IMR-90 (cell line): ENCODE measurements around the gene ELANE. TPM values are rescaled to one million over a fixed set of nuclear protein-coding genes. Genes with fewer than 3 reads are reported as not detected.

Experiments
- ATAC-seq: fragments of 200-7000 bp; cut with Tn5 transposase; 2 replicates; pipeline ENCODE4 v1.9.1; 2020; ENCODE audit warnings: low read depth, mild to moderate bottlenecking, moderate library complexity
- BruUV-seq: library from RNA; stranded (reverse); fragments of 400-500 nt; replicated peaks from 2 replicates; lab custom pipeline; 2021; lab: Mats Ljungman, UMichigan
- CTCF ChIA-PET: fragments of 300-600 bp; formaldehyde crosslinking; extraction: SDS; loops from one replicate; lab custom pipeline; 2021; ENCODE audit warnings: antibody characterized with exemption; lab: Yijun Ruan, JAX
- POLR2A ChIA-PET: fragments of 300-600 bp; sonication (Branson Sonifier 250); formaldehyde crosslinking; loops from one replicate; lab custom pipeline; 2022; ENCODE audit warnings: antibody characterized with exemption; ENCODE audit not compliant: unreplicated experiment; lab: Charles Lee
- DNase-seq: peaks from one replicate; pipeline ENCODE4 v3.0.0; 2013
- H2AFZ ChIP-seq: replicated peaks from 2 replicates; pipeline ENCODE3; 2013; ENCODE audit warnings: low read length, mild to moderate bottlenecking; ENCODE audit not compliant: poor library complexity
- H2AK5ac ChIP-seq: 2 replicates; pipeline ENCODE4 v1.6.1; 2013; ENCODE audit warnings: low read depth, low read length, inconsistent platforms
- H2AK9ac ChIP-seq: replicated peaks from 2 replicates; pipeline ENCODE3; 2013; ENCODE audit warnings: mild to moderate bottlenecking, low read depth, low read length, moderate library complexity; ENCODE audit not compliant: poor library complexity
- H2BK120ac ChIP-seq: 2 replicates; pipeline ENCODE4 v1.6.1; 2013; ENCODE audit warnings: low read depth, low read length, inconsistent platforms
- H2BK15ac ChIP-seq: 3 replicates; pipeline ENCODE4 v1.6.1; 2013; ENCODE audit warnings: low read depth, low read length, inconsistent platforms
- H2BK20ac ChIP-seq: 2 replicates; pipeline ENCODE4 v1.6.1; 2013; ENCODE audit warnings: low read depth, mild to moderate bottlenecking, inconsistent platforms, low read length, moderate library complexity
- H2BK5ac ChIP-seq: 2 replicates; pipeline ENCODE4 v1.6.1; 2013; ENCODE audit warnings: mild to moderate bottlenecking, low read depth, low read length, inconsistent platforms; ENCODE audit not compliant: poor library complexity, severe bottlenecking
- H3K14ac ChIP-seq: replicated peaks from 2 replicates; pipeline ENCODE4 v1.6.1; 2013; ENCODE audit warnings: low read depth, low read length, inconsistent platforms
- H3K18ac ChIP-seq: 2 replicates; pipeline ENCODE4 v1.6.1; 2013; ENCODE audit warnings: low read depth, low read length, control low read depth
- H3K23ac ChIP-seq: 2 replicates; pipeline ENCODE4 v1.6.1; 2013; ENCODE audit warnings: low read depth, low read length, inconsistent platforms
- H3K27ac ChIP-seq: 2 replicates; pipeline ENCODE4 v1.5.1; 2013; ENCODE audit warnings: mild to moderate bottlenecking, control low read depth, low read length; ENCODE audit not compliant: insufficient read depth
- H3K27me3 ChIP-seq: 2 replicates; pipeline ENCODE4 v1.6.1; 2013; ENCODE audit warnings: low read length; ENCODE audit not compliant: control insufficient read depth, insufficient read depth
- H3K36me3 ChIP-seq: 2 replicates; pipeline ENCODE4 v1.6.1; 2013; ENCODE audit warnings: low read length, mixed read lengths; ENCODE audit not compliant: control insufficient read depth, insufficient read depth
- H3K4ac ChIP-seq: 2 replicates; pipeline ENCODE4 v1.6.1; 2013; ENCODE audit warnings: low read depth, low read length, inconsistent platforms
- H3K4me1 ChIP-seq: 2 replicates; pipeline ENCODE4 v1.6.1; 2013; ENCODE audit warnings: low read length, mixed read lengths; ENCODE audit not compliant: control insufficient read depth, insufficient read depth
- H3K4me2 ChIP-seq: 2 replicates; pipeline ENCODE4 v1.6.1; 2013; ENCODE audit warnings: low read depth, mild to moderate bottlenecking, control low read depth, low read length, moderate library complexity
- H3K4me3 ChIP-seq: 2 replicates; pipeline ENCODE4 v1.5.1; 2013; ENCODE audit warnings: low read depth, mild to moderate bottlenecking, control low read depth, low read length, moderate library complexity; ENCODE audit not compliant: insufficient read depth
- H3K56ac ChIP-seq: 2 replicates; pipeline ENCODE4 v1.6.1; 2013; ENCODE audit warnings: low read length, inconsistent platforms; ENCODE audit not compliant: insufficient read depth; ENCODE audit errors: extremely low read depth
- H3K79me1 ChIP-seq, 2 experiments: 2 replicates each; pipeline ENCODE4 v1.6.1; 2013; ENCODE audit warnings: low read length in 2 of 2, inconsistent platforms in 1 of 2, low read depth in 1 of 2
- H3K9ac ChIP-seq: 2 replicates; pipeline ENCODE4 v1.6.1; 2013; ENCODE audit warnings: low read depth, low read length, control low read depth
- H3K9me1 ChIP-seq: 2 replicates; pipeline ENCODE4 v1.6.1; 2013; ENCODE audit warnings: low read length, inconsistent platforms; ENCODE audit not compliant: insufficient read depth
- H3K9me3 ChIP-seq: 2 replicates; pipeline ENCODE4 v1.6.1; 2013; ENCODE audit warnings: low read length; ENCODE audit not compliant: control insufficient read depth, insufficient read depth
- H4K20me1 ChIP-seq: 2 replicates; pipeline ENCODE4 v1.6.1; 2013; ENCODE audit warnings: low read length, inconsistent platforms; ENCODE audit not compliant: insufficient read depth
- H4K5ac ChIP-seq: 2 replicates; pipeline ENCODE4 v1.6.1; 2013; ENCODE audit warnings: mild to moderate bottlenecking, low read depth, low read length, control low read depth
- H4K8ac ChIP-seq, 2 experiments: 2 replicates each; pipeline ENCODE4 v1.6.1; 2013; ENCODE audit warnings: low read depth in 2 of 2, low read length in 2 of 2, control low read depth in 1 of 2, inconsistent platforms in 1 of 2
- H4K91ac ChIP-seq: 2 replicates; pipeline ENCODE4 v1.6.1; 2013; ENCODE audit warnings: low read depth, low read length, inconsistent platforms; ENCODE audit not compliant: insufficient read depth
- CEBPB ChIP-seq: IDR thresholded peaks from 2 replicates; pipeline ENCODE4 v1.6.1; 2012; ENCODE audit warnings: low read depth, low read length, improper control_type of control experiment
- CHD1 ChIP-seq: IDR thresholded peaks from 2 replicates; pipeline ENCODE4 v1.6.1; 2012; ENCODE audit warnings: low read depth, low read length, improper control_type of control experiment
- FOS ChIP-seq: fragments of 150-350 bp; IDR thresholded peaks from 2 replicates; pipeline ENCODE4 v1.6.1; 2016; ENCODE audit warnings: low read depth, low read length
- MAZ ChIP-seq: IDR thresholded peaks from 2 replicates; pipeline ENCODE4 v1.6.1; 2012; ENCODE audit warnings: low read depth, mild to moderate bottlenecking, low read length, improper control_type of control experiment, moderate library complexity, borderline replicate concordance
- MXI1 ChIP-seq: IDR thresholded peaks from 2 replicates; pipeline ENCODE4 v1.6.1; 2012; ENCODE audit warnings: low read depth, mild to moderate bottlenecking, low read length, moderate library complexity, borderline replicate concordance
- RFX5 ChIP-seq: IDR thresholded peaks from 2 replicates; pipeline ENCODE4 v1.8.0; 2012; ENCODE audit warnings: low read depth, mild to moderate bottlenecking, low read length, moderate library complexity
- SMC3 ChIP-seq: fragments of 150-350 bp; IDR thresholded peaks from 2 replicates; pipeline ENCODE4 v1.6.1; 2016; ENCODE audit warnings: low read depth, mild to moderate bottlenecking, antibody characterized with exemption, low read length, moderate library complexity
- WGBS, 2 experiments: methylation state at CpG; one replicate each; pipeline versions ENCODE4 v1.1.5 to v1.1.7; 2013; ENCODE audit warnings: missing lambda C conversion rate in 2 of 2; ENCODE audit not compliant: insufficient read length in 1 of 2; ENCODE audit errors: extremely low coverage in 2 of 2; 5-methylcytosine and 5-hydroxymethylcytosine counted together
- dilution Hi-C: fragments of 300-500 bp; cut with HindIII; formaldehyde crosslinking; loops from one replicate; pipeline ENCODE4 v1.14.3; 2018; ENCODE audit warnings: low sequenced_read_pairs; ENCODE audit not compliant: unreplicated experiment
- in situ Hi-C: fragments of 300-500 bp; cut with MboI; formaldehyde crosslinking; loops from 3 replicates; pipeline ENCODE4 v1.14.3; 2019; ENCODE audit warnings: low sequenced_read_pairs, inconsistent platforms, mixed read lengths
- intact Hi-C: fragments of 100-400 bp; cut with micrococcal nuclease; formaldehyde crosslinking; loops from 2 replicates; pipeline ENCODE4 v1.10.0; 2022
- polyA plus RNA-seq, 3 experiments: library from polyadenylated mRNA; depleted of rRNA; stranded (reverse); fragments of >200 nt; gene quantifications; 2 replicates each; pipeline ENCODE4 v1.2.3, GENCODE V29; 2012; ENCODE audit warnings: low replicate concordance in 1 of 3
- total RNA-seq: library from RNA; depleted of rRNA; stranded (reverse); fragments of >200 nt; gene quantifications from 2 replicates; pipeline ENCODE4 v1.2.3, GENCODE V29; 2012
- TF ChIP-seq, protein P1 (sequence below): fragments of 150-350 bp; IDR thresholded peaks from 2 replicates; pipeline ENCODE4 v1.6.1; 2017; ENCODE audit warnings: mild to moderate bottlenecking, antibody characterized with exemption, low read length, low read depth
- TF ChIP-seq, protein P2 (sequence below): conservative IDR thresholded peaks from 2 replicates; pipeline ENCODE4 v1.5.1; 2012; ENCODE audit warnings: mild to moderate bottlenecking, low read depth, low read length, improper control_type of control experiment

Gene ELANE
- total and polyA plus RNA-seq, 2 of the 4 experiments (the other 2 are of a cell fraction) = 0.27 TPM; not detected in 1

DNA sequence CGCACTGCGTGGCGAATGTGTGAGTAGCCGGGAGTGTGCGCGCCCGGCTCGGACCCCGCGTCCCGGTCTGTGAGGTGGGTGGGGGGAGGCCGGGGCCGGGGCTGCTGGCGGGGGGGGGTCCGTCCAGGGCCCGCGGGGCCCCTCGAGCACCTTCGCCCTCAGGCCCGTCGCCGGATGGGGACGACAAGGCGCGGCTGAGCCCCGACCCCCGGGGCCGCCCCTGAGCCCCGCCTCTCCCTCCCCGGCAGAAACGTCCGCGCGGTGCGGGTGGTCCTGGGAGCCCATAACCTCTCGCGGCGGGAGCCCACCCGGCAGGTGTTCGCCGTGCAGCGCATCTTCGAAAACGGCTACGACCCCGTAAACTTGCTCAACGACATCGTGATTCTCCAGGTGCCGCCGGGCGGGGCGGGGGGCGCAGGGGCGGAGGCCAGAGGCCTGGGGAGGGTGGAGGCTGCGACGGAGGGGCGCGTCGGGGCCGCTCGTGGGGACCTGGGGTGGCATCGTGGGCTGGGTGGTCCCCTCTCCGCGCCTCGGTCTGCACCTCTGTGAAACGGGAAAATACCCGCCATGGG, 997 bp downstream of the ELANE start:
- 22% methylated on average over 17 of the region's 67 CpGs; no CpG with 5 or more reads in 1 of the 2 experiments for WGBS, 2 experiments
- in situ Hi-C loops = no loop called here
- no peak overlapping the region for H2BK120ac ChIP-seq

More for the DNA sequence above, 997 bp downstream of the ELANE start:
- no peak overlapping the region for H4K8ac ChIP-seq
- no peaks in the 10 kb centered on the region for H3K9me1 ChIP-seq
- H3K23ac ChIP-seq = no peak overlapping the region
- H3K14ac ChIP-seq = no peak overlapping the region
- H3K79me1 ChIP-seq = no peaks in the 10 kb centered on the region
- POLR2A ChIA-PET = no interaction called here
- H3K4me1 ChIP-seq = peaks cover 6% of the 10 kb centered on the region
- H3K27ac ChIP-seq = no peak overlapping the region
- H2AK5ac ChIP-seq = no peak overlapping the region
- no peak overlapping the region for H3K4me3 ChIP-seq
- H3K27me3 ChIP-seq = peaks cover 2% of the 10 kb centered on the region; the same call in 1 of the 2 replicates
- H3K18ac ChIP-seq = no peak overlapping the region
- H3K56ac ChIP-seq = no peak overlapping the region
- TF ChIP-seq CHD1 = no peak
- TF ChIP-seq SMC3 = no peak
- no peak for TF ChIP-seq CEBPB
- TF ChIP-seq MAZ = no peak
- no peak for TF ChIP-seq FOS
- TF ChIP-seq, protein P1, sequence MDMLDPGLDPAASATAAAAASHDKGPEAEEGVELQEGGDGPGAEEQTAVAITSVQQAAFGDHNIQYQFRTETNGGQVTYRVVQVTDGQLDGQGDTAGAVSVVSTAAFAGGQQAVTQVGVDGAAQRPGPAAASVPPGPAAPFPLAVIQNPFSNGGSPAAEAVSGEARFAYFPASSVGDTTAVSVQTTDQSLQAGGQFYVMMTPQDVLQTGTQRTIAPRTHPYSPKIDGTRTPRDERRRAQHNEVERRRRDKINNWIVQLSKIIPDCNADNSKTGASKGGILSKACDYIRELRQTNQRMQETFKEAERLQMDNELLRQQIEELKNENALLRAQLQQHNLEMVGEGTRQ = no peak
- no peak for TF ChIP-seq MXI1
- TF ChIP-seq, protein P2, sequence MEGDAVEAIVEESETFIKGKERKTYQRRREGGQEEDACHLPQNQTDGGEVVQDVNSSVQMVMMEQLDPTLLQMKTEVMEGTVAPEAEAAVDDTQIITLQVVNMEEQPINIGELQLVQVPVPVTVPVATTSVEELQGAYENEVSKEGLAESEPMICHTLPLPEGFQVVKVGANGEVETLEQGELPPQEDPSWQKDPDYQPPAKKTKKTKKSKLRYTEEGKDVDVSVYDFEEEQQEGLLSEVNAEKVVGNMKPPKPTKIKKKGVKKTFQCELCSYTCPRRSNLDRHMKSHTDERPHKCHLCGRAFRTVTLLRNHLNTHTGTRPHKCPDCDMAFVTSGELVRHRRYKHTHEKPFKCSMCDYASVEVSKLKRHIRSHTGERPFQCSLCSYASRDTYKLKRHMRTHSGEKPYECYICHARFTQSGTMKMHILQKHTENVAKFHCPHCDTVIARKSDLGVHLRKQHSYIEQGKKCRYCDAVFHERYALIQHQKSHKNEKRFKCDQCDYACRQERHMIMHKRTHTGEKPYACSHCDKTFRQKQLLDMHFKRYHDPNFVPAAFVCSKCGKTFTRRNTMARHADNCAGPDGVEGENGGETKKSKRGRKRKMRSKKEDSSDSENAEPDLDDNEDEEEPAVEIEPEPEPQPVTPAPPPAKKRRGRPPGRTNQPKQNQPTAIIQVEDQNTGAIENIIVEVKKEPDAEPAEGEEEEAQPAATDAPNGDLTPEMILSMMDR = no peak
- TF ChIP-seq RFX5 = no peak
- H2BK15ac ChIP-seq = no peak overlapping the region
- CTCF ChIA-PET = no interaction called here
- H3K36me3 ChIP-seq = no peaks in the 10 kb centered on the region
- no peak overlapping the region for H4K5ac ChIP-seq
- H4K91ac ChIP-seq = no peak overlapping the region
- no peak overlapping the region for H3K4me2 ChIP-seq
- dilution Hi-C loops (no loop called here), intact Hi-C loops (no loop called here)
- H2AFZ ChIP-seq = no peak overlapping the region
- no TSS peak for BruUV-seq
- no peaks in the 10 kb centered on the region for H3K9me3 ChIP-seq
- DNase-seq = no peak
- no peak overlapping the region for H2AK9ac ChIP-seq
- no peak overlapping the region for H2BK20ac ChIP-seq
- no peaks in the 10 kb centered on the region for H4K20me1 ChIP-seq
- H3K9ac ChIP-seq = no peak overlapping the region
- no peak for ATAC-seq
- H3K4ac ChIP-seq = no peak overlapping the region
- H2BK5ac ChIP-seq = no peak overlapping the region
